Measurements from ENCODE around the gene DYNLL2.

Gene DYNLL2

DNA sequence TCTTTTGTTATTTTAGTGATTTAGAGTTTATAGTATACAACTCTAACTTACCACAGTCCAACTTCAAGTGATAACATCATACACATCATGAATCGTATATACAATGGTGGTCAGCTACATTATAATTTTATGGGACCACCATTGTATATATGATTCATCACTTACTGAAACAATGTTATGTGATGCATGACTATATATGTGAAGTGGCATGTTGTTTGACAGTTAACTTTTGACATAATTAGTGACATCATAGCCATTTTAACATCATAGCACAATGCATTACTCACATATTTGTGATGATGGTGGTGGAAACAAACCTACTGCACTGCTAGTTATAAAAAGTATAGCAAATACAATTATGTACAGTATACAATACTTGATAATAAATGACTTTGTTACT, 21.9 kb downstream of the DYNLL2 start:
- TF ChIP-seq SIN3A (IDR thresholded peaks at IDR 0.05; ENCODE audit: borderline replicate concordance, insufficient read depth, low read length): no peak
- no peak for TF ChIP-seq FOXP2 (optimal IDR thresholded peaks at IDR 0.05; ENCODE audit: borderline replicate concordance, extremely low read depth, extremely low read length, insufficient read depth)
- no peak for TF ChIP-seq POLR2AphosphoS5 (IDR thresholded peaks at IDR 0.05; ENCODE audit: low read depth, low read length)
- no peak for TF ChIP-seq REST (IDR thresholded peaks at IDR 0.05; ENCODE audit: insufficient read depth in 1 of 2, low read depth in 2 of 2, low read length in 2 of 2)
- no peak for TF ChIP-seq TAF1 (IDR thresholded peaks at IDR 0.05; ENCODE audit: borderline replicate concordance, insufficient read depth, low read length)

GRCh38 chr17:58107306-58107705, 24.1 kb downstream of the DYNLL2 start:
- no peak for TF ChIP-seq REST (IDR thresholded peaks at IDR 0.05; ENCODE audit: insufficient read depth in 1 of 2, low read depth in 2 of 2, low read length in 2 of 2)
- TF ChIP-seq POLR2AphosphoS5 (IDR thresholded peaks at IDR 0.05; ENCODE audit: low read depth, low read length): no peak
- no peak for TF ChIP-seq FOXP2 (optimal IDR thresholded peaks at IDR 0.05; ENCODE audit: borderline replicate concordance, extremely low read depth, extremely low read length, insufficient read depth)
- TF ChIP-seq SIN3A (IDR thresholded peaks at IDR 0.05; ENCODE audit: borderline replicate concordance, insufficient read depth, low read length): no peak
- no peak for TF ChIP-seq TAF1 (IDR thresholded peaks at IDR 0.05; ENCODE audit: borderline replicate concordance, insufficient read depth, low read length)

GRCh38 chr17:58109197-58109596, 26.0 kb downstream of the DYNLL2 start:
- no peak for TF ChIP-seq FOXP2 (optimal IDR thresholded peaks at IDR 0.05; ENCODE audit: borderline replicate concordance, extremely low read depth, extremely low read length, insufficient read depth)
- no peak for TF ChIP-seq TAF1 (IDR thresholded peaks at IDR 0.05; ENCODE audit: borderline replicate concordance, insufficient read depth, low read length)
- no peak for TF ChIP-seq REST (IDR thresholded peaks at IDR 0.05; ENCODE audit: insufficient read depth in 1 of 2, low read depth in 2 of 2, low read length in 2 of 2)
- TF ChIP-seq POLR2AphosphoS5 (IDR thresholded peaks at IDR 0.05; ENCODE audit: low read depth, low read length): no peak
- no peak for TF ChIP-seq SIN3A (IDR thresholded peaks at IDR 0.05; ENCODE audit: borderline replicate concordance, insufficient read depth, low read length)

GRCh38 chr17:58110012-58110411, 26.8 kb downstream of the DYNLL2 start:
- no peak for TF ChIP-seq FOXP2 (optimal IDR thresholded peaks at IDR 0.05; ENCODE audit: borderline replicate concordance, extremely low read depth, extremely low read length, insufficient read depth)
- peak; percentile 41 to 45; a peak in 1 of 4 replicates for TF ChIP-seq REST (IDR thresholded peaks at IDR 0.05; ENCODE audit: insufficient read depth in 1 of 2, low read depth in 2 of 2, low read length in 2 of 2)
- no peak for TF ChIP-seq TAF1 (IDR thresholded peaks at IDR 0.05; ENCODE audit: borderline replicate concordance, insufficient read depth, low read length)
- no peak for TF ChIP-seq POLR2AphosphoS5 (IDR thresholded peaks at IDR 0.05; ENCODE audit: low read depth, low read length)
- TF ChIP-seq SIN3A (IDR thresholded peaks at IDR 0.05; ENCODE audit: borderline replicate concordance, insufficient read depth, low read length): no peak

- no peak for TF ChIP-seq TAF1 (IDR thresholded peaks at IDR 0.05; ENCODE audit: borderline replicate concordance, insufficient read depth, low read length)
- TF ChIP-seq FOXP2 (optimal IDR thresholded peaks at IDR 0.05; ENCODE audit: borderline replicate concordance, extremely low read depth, extremely low read length, insufficient read depth): no peak
- no peak for TF ChIP-seq REST (IDR thresholded peaks at IDR 0.05; ENCODE audit: insufficient read depth in 1 of 2, low read depth in 2 of 2, low read length in 2 of 2)
- TF ChIP-seq SIN3A (IDR thresholded peaks at IDR 0.05; ENCODE audit: borderline replicate concordance, insufficient read depth, low read length): no peak
- no peak for TF ChIP-seq POLR2AphosphoS5 (IDR thresholded peaks at IDR 0.05; ENCODE audit: low read depth, low read length)
These were observed 28.5 kb downstream of the DYNLL2 start for GRCh38 chr17:58111676-58112075.
